Measurements from ENCODE around the gene PTBP1. TPM values are rescaled to one million over a fixed set of nuclear protein-coding genes. Genes with fewer than 3 reads are reported as not detected.

The PTBP1 gene
- total and polyA plus RNA-seq, 2 experiments from 2014 or later = 539 to 632 TPM

GRCh38 chr19:843836-844545, 46.7 kb downstream of the PTBP1 start:
- peak overlapping the region; percentile 49 for H3K4me3 ChIP-seq
- ATAC-seq (peak; percentile 15), DNase-seq (ENCODE audit: low spot score) (no peak)
- H3K4me1 Mint-ChIP-seq = peaks cover 2% of the 10 kb centered on the region; the same call in 1 of the 3 replicates
- peak overlapping the region; percentile 65 for H3K4me2 ChIP-seq
- TF ChIP-seq CTCF (conservative IDR thresholded peaks at IDR 0.05; ENCODE audit: low read depth in 2 of 2) (no peak), ETS1 (IDR thresholded peaks at IDR 0.05) (no peak), EZH2 (IDR thresholded peaks at IDR 0.05; ENCODE audit: low read depth, unreplicated experiment) (no peak), JUNB (IDR thresholded peaks at IDR 0.05; ENCODE audit: unreplicated experiment) (no peak), ZNF331 (CRISPR knock-in tag; IDR thresholded peaks at IDR 0.05; ENCODE audit: low read depth) (no peak), POLR2AphosphoS5 (IDR thresholded peaks at IDR 0.05; ENCODE audit: low read depth) (no peak), EZH2phosphoT487 (IDR thresholded peaks at IDR 0.05; ENCODE audit: unreplicated experiment) (no peak)
- H3K9me3 Mint-ChIP-seq = peaks cover 4% of the 10 kb centered on the region; the same call in 2 of the 3 replicates
- H2AFZ ChIP-seq = peak overlapping the region; percentile 76; the same call in 1 of the 2 replicates
- H3K79me2 ChIP-seq (replicated peaks; ENCODE audit: insufficient read depth) = no peaks in the 10 kb centered on the region
- no peaks in the 10 kb centered on the region; the same call in 2 of the 3 replicates for H3K36me3 Mint-ChIP-seq (ENCODE audit: low read depth)
- H3F3A ChIP-seq (replicated peaks; ENCODE audit: low read depth) = peaks cover 5% of the 10 kb centered on the region; the same call in 1 of the 2 replicates
- H3K4me3 Mint-ChIP-seq = no peak overlapping the region
- H3K36me3 ChIP-seq (ENCODE audit: insufficient read depth) = no peaks in the 10 kb centered on the region
- no peak overlapping the region for H3K27ac Mint-ChIP-seq
- no peaks in the 10 kb centered on the region for H4K20me1 ChIP-seq (replicated peaks; ENCODE audit: insufficient read depth)
- H3K4me1 ChIP-seq (ENCODE audit: insufficient read depth) = no peaks in the 10 kb centered on the region
- peaks cover 33% of the 10 kb centered on the region for H3K27me3 Mint-ChIP-seq (ENCODE audit: insufficient read depth, low read depth, poor library complexity)
- no peak overlapping the region for H3K27ac ChIP-seq (ENCODE audit: low read depth)
- H3K27me3 ChIP-seq (ENCODE audit: insufficient read depth) = peaks cover 27% of the 10 kb centered on the region
- H3K9me2 ChIP-seq (ENCODE audit: insufficient read depth) = no peaks in the 10 kb centered on the region

GRCh38 chr19:844546-844971, 47.3 kb downstream of the PTBP1 start:
- H3K79me2 ChIP-seq (replicated peaks; ENCODE audit: insufficient read depth) = no peaks in the 10 kb centered on the region
- H3K4me1 ChIP-seq (ENCODE audit: insufficient read depth) = no peaks in the 10 kb centered on the region
- H4K20me1 ChIP-seq (replicated peaks; ENCODE audit: insufficient read depth) = no peaks in the 10 kb centered on the region
- H3F3A ChIP-seq (replicated peaks; ENCODE audit: low read depth) = peaks cover 4% of the 10 kb centered on the region; the same call in 1 of the 2 replicates
- Mint-ChIP-seq H3K36me3 (ENCODE audit: low read depth) (no peaks in the 10 kb centered on the region; the same call in 2 of the 3 replicates), H3K4me1 (peaks cover 2% of the 10 kb centered on the region; the same call in 1 of the 3 replicates), H3K27ac (no peak overlapping the region), H3K9me3 (peaks cover 4% of the 10 kb centered on the region; the same call in 2 of the 3 replicates), H3K27me3 (ENCODE audit: insufficient read depth, low read depth, poor library complexity) (peaks cover 36% of the 10 kb centered on the region), H3K4me3 (no peak overlapping the region)
- no peaks in the 10 kb centered on the region for H3K9me2 ChIP-seq (ENCODE audit: insufficient read depth)
- H3K4me3 ChIP-seq = no peak overlapping the region
- H3K27me3 ChIP-seq (ENCODE audit: insufficient read depth) = peaks cover 27% of the 10 kb centered on the region
- H3K27ac ChIP-seq (ENCODE audit: low read depth) = no peak overlapping the region
- H3K4me2 ChIP-seq = no peak overlapping the region
- no peak for TF ChIP-seq CREB1 (CRISPR knock-in tag; IDR thresholded peaks at IDR 0.05; ENCODE audit: low read depth)
- TF ChIP-seq EZH2 (IDR thresholded peaks at IDR 0.05; ENCODE audit: low read depth, unreplicated experiment) = no peak
- no peak for TF ChIP-seq POLR2AphosphoS5 (IDR thresholded peaks at IDR 0.05; ENCODE audit: low read depth)
- TF ChIP-seq EZH2phosphoT487 (IDR thresholded peaks at IDR 0.05; ENCODE audit: unreplicated experiment) = no peak
- no peak for TF ChIP-seq NANOG (IDR thresholded peaks at IDR 0.05; ENCODE audit: borderline replicate concordance)
- no peak for TF ChIP-seq STAT1 (IDR thresholded peaks at IDR 0.05; ENCODE audit: unreplicated experiment)
- H3K36me3 ChIP-seq (ENCODE audit: insufficient read depth) = no peaks in the 10 kb centered on the region
- DNase-seq (ENCODE audit: low spot score) (no peak), ATAC-seq (no peak)
- no peak overlapping the region for H2AFZ ChIP-seq
